Measurements from ENCODE around the gene UBE4B.

Gene UBE4B

DNA sequence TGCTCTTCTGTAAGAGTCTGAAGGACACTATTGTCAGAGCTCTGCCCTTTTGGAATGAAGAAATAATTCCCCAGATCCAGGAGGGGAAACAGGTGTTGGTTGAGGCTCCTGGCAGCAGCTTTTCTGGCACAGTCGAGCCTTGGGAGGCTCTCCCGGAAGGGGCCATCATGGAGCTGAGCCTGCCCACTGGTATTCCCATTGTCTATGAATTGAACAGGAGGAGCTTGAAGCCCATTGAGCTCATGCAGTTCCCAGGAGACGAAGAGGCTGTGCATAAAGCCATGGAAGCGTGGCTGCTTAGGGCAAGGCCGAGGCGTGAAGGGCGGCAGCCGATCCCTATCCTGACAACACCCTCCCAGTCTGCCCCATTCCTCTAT lies 26.6 kb downstream of the UBE4B start:
- Histone ChIP-seq H3K9me3 (ENCODE audit: insufficient read depth, low read length) (no peaks in the 10 kb centered on the region), H3K79me2 (ENCODE audit: low read length) (no peaks in the 10 kb centered on the region), H3K36me3 (replicated peaks; ENCODE audit: low read depth, low read length) (no peaks in the 10 kb centered on the region), H3K4me1 (ENCODE audit: low read length) (no peaks in the 10 kb centered on the region), H3K4me3 (ENCODE audit: low read length) (no peak overlapping the region), H4K20me1 (ENCODE audit: insufficient read depth, low read length) (peaks cover 5% of the 10 kb centered on the region; the same call in 1 of the 2 replicates), H3K4me2 (ENCODE audit: low read length) (no peak overlapping the region), H3K9ac (ENCODE audit: low read length) (no peak overlapping the region), H3K27me3 (ENCODE audit: low read depth, low read length) (no peaks in the 10 kb centered on the region), H3K27ac (ENCODE audit: low read length) (no peak overlapping the region), H2AFZ (ENCODE audit: low read depth, low read length) (no peak overlapping the region)
- TF ChIP-seq EZH2phosphoT487 (IDR thresholded peaks at IDR 0.05; ENCODE audit: low read depth) = no peak
- TF ChIP-seq, protein P1, sequence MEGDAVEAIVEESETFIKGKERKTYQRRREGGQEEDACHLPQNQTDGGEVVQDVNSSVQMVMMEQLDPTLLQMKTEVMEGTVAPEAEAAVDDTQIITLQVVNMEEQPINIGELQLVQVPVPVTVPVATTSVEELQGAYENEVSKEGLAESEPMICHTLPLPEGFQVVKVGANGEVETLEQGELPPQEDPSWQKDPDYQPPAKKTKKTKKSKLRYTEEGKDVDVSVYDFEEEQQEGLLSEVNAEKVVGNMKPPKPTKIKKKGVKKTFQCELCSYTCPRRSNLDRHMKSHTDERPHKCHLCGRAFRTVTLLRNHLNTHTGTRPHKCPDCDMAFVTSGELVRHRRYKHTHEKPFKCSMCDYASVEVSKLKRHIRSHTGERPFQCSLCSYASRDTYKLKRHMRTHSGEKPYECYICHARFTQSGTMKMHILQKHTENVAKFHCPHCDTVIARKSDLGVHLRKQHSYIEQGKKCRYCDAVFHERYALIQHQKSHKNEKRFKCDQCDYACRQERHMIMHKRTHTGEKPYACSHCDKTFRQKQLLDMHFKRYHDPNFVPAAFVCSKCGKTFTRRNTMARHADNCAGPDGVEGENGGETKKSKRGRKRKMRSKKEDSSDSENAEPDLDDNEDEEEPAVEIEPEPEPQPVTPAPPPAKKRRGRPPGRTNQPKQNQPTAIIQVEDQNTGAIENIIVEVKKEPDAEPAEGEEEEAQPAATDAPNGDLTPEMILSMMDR (IDR thresholded peaks at IDR 0.05; ENCODE audit: low read depth, low read length) = no peak

DNA sequence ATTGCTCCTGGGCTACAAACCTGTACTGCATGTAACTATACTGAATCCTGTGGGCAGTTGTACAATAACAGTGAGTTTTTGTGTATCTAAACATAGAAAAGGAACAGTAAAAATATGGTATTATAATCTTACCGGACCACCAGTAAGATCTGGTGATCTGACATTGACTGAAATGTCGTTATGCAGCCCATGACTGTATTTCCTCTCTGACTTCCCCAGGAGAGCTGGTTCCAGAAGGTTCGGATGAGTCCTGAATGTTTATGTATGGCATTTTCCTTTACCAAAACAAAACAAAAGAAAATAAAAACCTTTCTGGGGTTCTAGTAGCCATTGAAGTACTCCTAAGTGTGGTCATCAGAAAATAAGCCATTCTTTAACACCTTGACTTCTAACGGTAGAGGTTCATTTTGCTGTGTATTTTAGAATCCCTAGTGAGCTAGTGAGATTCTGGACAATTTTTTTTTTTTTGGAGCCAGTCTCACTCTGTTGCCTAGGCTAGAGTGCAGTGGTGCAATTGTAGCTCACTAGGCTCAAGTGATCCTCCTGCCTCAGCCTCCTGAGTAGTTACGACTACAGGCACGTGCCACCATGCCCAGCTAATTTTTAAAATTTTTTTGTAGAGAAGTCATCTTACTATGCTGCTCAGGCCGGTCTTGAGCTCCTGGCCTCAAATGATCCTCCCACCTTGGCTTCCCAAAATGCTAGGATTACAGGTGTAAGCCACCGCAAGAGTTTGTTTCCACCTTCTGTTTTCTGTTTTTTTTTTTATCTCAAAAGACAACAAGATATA lies 27.7 kb downstream of the UBE4B start:
- H3K27ac ChIP-seq (ENCODE audit: low read length) = no peak overlapping the region
- no peaks in the 10 kb centered on the region for H3K9me3 ChIP-seq (ENCODE audit: insufficient read depth, low read length)
- TF ChIP-seq, protein P1 (IDR thresholded peaks at IDR 0.05; ENCODE audit: low read depth, low read length) = no peak
- TF ChIP-seq EZH2phosphoT487 (IDR thresholded peaks at IDR 0.05; ENCODE audit: low read depth) = no peak
- H3K9ac ChIP-seq (ENCODE audit: low read length) = no peak overlapping the region
- no peak overlapping the region for H2AFZ ChIP-seq (ENCODE audit: low read depth, low read length)
- H3K79me2 ChIP-seq (ENCODE audit: low read length) = no peaks in the 10 kb centered on the region
- H3K36me3 ChIP-seq (replicated peaks; ENCODE audit: low read depth, low read length) = no peaks in the 10 kb centered on the region
- H3K4me3 ChIP-seq (ENCODE audit: low read length) = no peak overlapping the region
- H3K27me3 ChIP-seq (ENCODE audit: low read depth, low read length) = no peaks in the 10 kb centered on the region
- H3K4me2 ChIP-seq (ENCODE audit: low read length) = no peak overlapping the region
- H3K4me1 ChIP-seq (ENCODE audit: low read length) = no peaks in the 10 kb centered on the region
- peaks cover 6% of the 10 kb centered on the region; the same call in 1 of the 2 replicates for H4K20me1 ChIP-seq (ENCODE audit: insufficient read depth, low read length)

DNA sequence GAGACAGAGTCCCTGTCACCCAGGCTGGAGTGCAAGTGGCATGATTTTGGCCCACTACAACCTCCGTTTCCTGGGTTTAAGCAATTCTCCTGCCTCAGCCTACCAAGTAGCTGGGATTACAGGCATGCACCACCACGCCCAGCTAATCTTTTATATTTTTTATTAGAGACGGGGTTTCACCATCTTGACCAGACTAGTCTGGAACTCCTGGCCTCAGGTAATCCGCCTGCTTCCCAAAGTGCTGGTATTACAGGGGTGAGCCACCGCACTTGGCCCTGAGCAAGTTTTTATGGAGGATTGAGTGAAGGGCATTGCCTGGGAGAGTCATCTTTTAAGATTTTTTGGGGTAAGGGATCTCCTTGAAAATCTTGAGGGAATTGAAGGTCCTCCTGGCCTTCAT lies 28.5 kb downstream of the UBE4B start:
- no peaks in the 10 kb centered on the region for H3K79me2 ChIP-seq (ENCODE audit: low read length)
- no peaks in the 10 kb centered on the region for H3K36me3 ChIP-seq (replicated peaks; ENCODE audit: low read depth, low read length)
- no peak overlapping the region for H3K27ac ChIP-seq (ENCODE audit: low read length)
- H2AFZ ChIP-seq (ENCODE audit: low read depth, low read length) = no peak overlapping the region
- TF ChIP-seq, protein P1 (IDR thresholded peaks at IDR 0.05; ENCODE audit: low read depth, low read length) = no peak
- TF ChIP-seq EZH2phosphoT487 (IDR thresholded peaks at IDR 0.05; ENCODE audit: low read depth) = no peak
- peaks cover 6% of the 10 kb centered on the region; the same call in 1 of the 2 replicates for H4K20me1 ChIP-seq (ENCODE audit: insufficient read depth, low read length)
- H3K4me3 ChIP-seq (ENCODE audit: low read length) = no peak overlapping the region
- no peaks in the 10 kb centered on the region for H3K4me1 ChIP-seq (ENCODE audit: low read length)
- no peak overlapping the region for H3K9ac ChIP-seq (ENCODE audit: low read length)
- H3K9me3 ChIP-seq (ENCODE audit: insufficient read depth, low read length) = no peaks in the 10 kb centered on the region
- H3K4me2 ChIP-seq (ENCODE audit: low read length) = no peak overlapping the region
- H3K27me3 ChIP-seq (ENCODE audit: low read depth, low read length) = no peaks in the 10 kb centered on the region

DNA sequence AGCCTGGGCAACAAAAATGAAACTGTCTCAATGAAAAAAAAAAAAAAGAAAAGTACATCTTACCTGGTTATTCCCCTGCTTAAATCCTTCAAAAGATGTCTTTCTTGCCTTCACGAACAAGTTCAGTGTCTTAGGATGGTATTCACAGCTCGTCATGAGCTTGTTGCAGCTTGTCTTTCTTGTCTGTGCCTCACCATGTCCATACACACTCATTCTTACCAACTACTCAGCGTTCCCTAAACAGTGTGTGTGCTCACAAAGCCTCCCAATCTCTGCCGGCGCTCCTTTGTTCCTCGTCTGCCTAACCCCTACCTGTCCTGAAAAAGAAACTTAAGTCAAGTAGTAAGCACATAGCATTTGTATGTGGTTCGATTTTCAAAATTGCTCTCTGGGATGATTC lies 31.1 kb downstream of the UBE4B start:
- Histone ChIP-seq H3K36me3 (replicated peaks; ENCODE audit: low read depth, low read length) (no peaks in the 10 kb centered on the region), H3K79me2 (ENCODE audit: low read length) (no peaks in the 10 kb centered on the region), H3K9me3 (ENCODE audit: insufficient read depth, low read length) (no peaks in the 10 kb centered on the region), H2AFZ (ENCODE audit: low read depth, low read length) (no peak overlapping the region), H3K4me3 (ENCODE audit: low read length) (no peak overlapping the region), H3K27me3 (ENCODE audit: low read depth, low read length) (no peaks in the 10 kb centered on the region), H3K4me2 (ENCODE audit: low read length) (no peak overlapping the region), H3K9ac (ENCODE audit: low read length) (no peak overlapping the region), H3K27ac (ENCODE audit: low read length) (no peak overlapping the region), H4K20me1 (ENCODE audit: insufficient read depth, low read length) (peaks cover 8% of the 10 kb centered on the region; the same call in 1 of the 2 replicates), H3K4me1 (ENCODE audit: low read length) (peaks cover 9% of the 10 kb centered on the region)
- no peak for TF ChIP-seq EZH2phosphoT487 (IDR thresholded peaks at IDR 0.05; ENCODE audit: low read depth)
- TF ChIP-seq, protein P1 (IDR thresholded peaks at IDR 0.05; ENCODE audit: low read depth, low read length) = no peak

Data from OCI-LY3 (cell line).